CD14-positive monocyte (primary cell): Measurements from ENCODE around the gene TEX51. TPM values are rescaled to one million over a fixed set of nuclear protein-coding genes. Genes with fewer than 3 reads are reported as not detected.

Experiments used
- DNase-seq, 3 donors: peaks; one replicate each; pipeline ENCODE4 v3.0.0-alpha.2; 2011 to 2022
- H2AFZ ChIP-seq: 2 replicates; pipeline ENCODE4 v1.6.0; 2012; ENCODE audit warnings: mild to moderate bottlenecking, low read depth, low read length, inconsistent platforms; ENCODE audit not compliant: insufficient read depth, poor library complexity, severe bottlenecking
- H3K27ac ChIP-seq, 2 donors: 1 replicate in 1 of 2; 2 replicates in 1 of 2; pipeline ENCODE4 v1.5.1; 2012 to 2013; ENCODE audit warnings: low read length in 2 of 2, control low read depth in 1 of 2, inconsistent platforms in 1 of 2, low read depth in 1 of 2, mild to moderate bottlenecking in 1 of 2
- H3K27me3 ChIP-seq, 2 donors: one replicate each; pipeline versions ENCODE4 v1.6.0 to v1.6.1; 2011 to 2013; ENCODE audit warnings: low read length in 2 of 2; ENCODE audit not compliant: control insufficient read depth in 2 of 2, insufficient read depth in 2 of 2
- H3K36me3 ChIP-seq, 2 donors: replicated peaks in 1 of 2; 1 replicate in 1 of 2; 2 replicates in 1 of 2; pipeline versions ENCODE4 v1.5.1 to v1.6.1; 2012 to 2013; ENCODE audit warnings: low read length in 2 of 2, control low read depth in 1 of 2, inconsistent platforms in 1 of 2, mild to moderate bottlenecking in 1 of 2; ENCODE audit not compliant: insufficient read depth in 2 of 2, control insufficient read depth in 1 of 2
- H3K4me1 ChIP-seq, 2 donors: 1 replicate in 1 of 2; 2 replicates in 1 of 2; pipeline versions ENCODE4 v1.5.1 to v1.6.1; 2012 to 2013; ENCODE audit warnings: low read length in 2 of 2, control low read depth in 1 of 2, inconsistent platforms in 1 of 2, mild to moderate bottlenecking in 1 of 2, moderate library complexity in 1 of 2; ENCODE audit not compliant: insufficient read depth in 2 of 2, control insufficient read depth in 1 of 2
- H3K4me2 ChIP-seq: replicated peaks from 2 replicates; pipeline ENCODE3; 2012; ENCODE audit warnings: low read length, moderate library complexity, mild to moderate bottlenecking; ENCODE audit not compliant: poor library complexity, severe bottlenecking; ENCODE audit errors: extremely low read depth
- H3K4me3 ChIP-seq, 3 experiments: fragments of 200-600 bp in 1 of 3; sonication (generic) in 1 of 3; replicated peaks in 1 of 3; 1 replicate in 2 of 3; 2 replicates in 1 of 3; pipeline ENCODE4 v1.5.1; 2011 to 2013; ENCODE audit warnings: low read length in 3 of 3, mild to moderate bottlenecking in 3 of 3, control low read depth in 2 of 3, low read depth in 2 of 3, inconsistent platforms in 1 of 3, moderate library complexity in 1 of 3
- H3K79me2 ChIP-seq: 2 replicates; pipeline ENCODE4 v1.6.0; 2012; ENCODE audit warnings: mild to moderate bottlenecking, control low read depth, inconsistent platforms, low read length, moderate library complexity; ENCODE audit not compliant: insufficient read depth
- H3K9ac ChIP-seq: 2 replicates; pipeline ENCODE4 v1.6.0; 2017; ENCODE audit warnings: low read length, mild to moderate bottlenecking; ENCODE audit not compliant: insufficient read depth, poor library complexity, severe bottlenecking
- H3K9me3 ChIP-seq, 2 donors: replicated peaks in 1 of 2; 1 replicate in 1 of 2; 2 replicates in 1 of 2; pipeline versions ENCODE4 v1.5.1 to v1.6.1; 2012 to 2013; ENCODE audit warnings: low read length in 2 of 2, control low read depth in 1 of 2; ENCODE audit not compliant: control insufficient read depth in 1 of 2, insufficient read depth in 1 of 2
- H4K20me1 ChIP-seq: 2 replicates; pipeline ENCODE4 v1.6.0; 2012; ENCODE audit warnings: mild to moderate bottlenecking, low read length, control low read depth, moderate library complexity; ENCODE audit not compliant: insufficient read depth
- H3K27ac Mint-ChIP-seq, 7 donors: one replicate each; pipeline ENCODE4 v1.8.0; 2020; ENCODE audit warnings: mild to moderate bottlenecking in 7 of 7, mixed read lengths in 7 of 7, moderate library complexity in 6 of 7, inconsistent platforms in 2 of 7
- H3K27me3 Mint-ChIP-seq, 3 donors: one replicate each; pipeline ENCODE4 v1.8.0; 2021 to 2022; ENCODE audit warnings: low read depth in 3 of 3, mild to moderate bottlenecking in 3 of 3, mixed read lengths in 3 of 3, moderate library complexity in 3 of 3, inconsistent platforms in 1 of 3
- H3K36me3 Mint-ChIP-seq, 2 donors: one replicate each; pipeline ENCODE4 v1.8.0; 2020; ENCODE audit warnings: mixed read lengths in 2 of 2, inconsistent platforms in 1 of 2, mild to moderate bottlenecking in 1 of 2
- H3K4me1 Mint-ChIP-seq: one replicate; pipeline ENCODE4 v1.8.0; 2020; ENCODE audit warnings: mild to moderate bottlenecking, mixed read lengths
- H3K4me3 Mint-ChIP-seq, 2 donors: one replicate each; pipeline ENCODE4 v1.8.0; 2020; ENCODE audit warnings: mild to moderate bottlenecking in 2 of 2, mixed read lengths in 2 of 2, moderate library complexity in 1 of 2
- H3K9me3 Mint-ChIP-seq, 7 donors: one replicate each; pipeline ENCODE4 v1.8.0; 2020 to 2022; ENCODE audit warnings: mixed read lengths in 7 of 7, mild to moderate bottlenecking in 6 of 7, moderate library complexity in 6 of 7, inconsistent platforms in 2 of 7
- WGBS: methylation state at CpG from one replicate; pipeline ENCODE4 v1.1.5; 2013; ENCODE audit warnings: missing lambda C conversion rate; ENCODE audit not compliant: insufficient coverage; 5-methylcytosine and 5-hydroxymethylcytosine counted together
- intact Hi-C, 2 donors: fragments of 100-400 bp; cut with micrococcal nuclease; formaldehyde crosslinking; loops; one replicate each; pipeline versions ENCODE4 v1.15.0 to v1.15.1; 2023
- polyA plus RNA-seq, 3 donors: library from polyadenylated mRNA; depleted of rRNA in 1 of 3; unstranded in 2 of 3; stranded (reverse) in 1 of 3; fragments of 300-500 nt in 2 of 3; fragments of >200 nt in 1 of 3; fragmentation: Illumina TruSeq in 2 of 3; gene quantifications; 1 replicate in 2 of 3; 2 replicates in 1 of 3; pipeline ENCODE4 v1.2.3, GENCODE V29; 2012 to 2021
- TF ChIP-seq, protein P1 (sequence below): fragments of 200-600 bp; IDR thresholded peaks from one replicate; pipeline ENCODE4 v1.8.0; 2022; ENCODE audit warnings: antibody characterized with exemption, mild to moderate bottlenecking

The TEX51 gene
- polyA plus RNA-seq, 3 donors = not detected

DNA sequence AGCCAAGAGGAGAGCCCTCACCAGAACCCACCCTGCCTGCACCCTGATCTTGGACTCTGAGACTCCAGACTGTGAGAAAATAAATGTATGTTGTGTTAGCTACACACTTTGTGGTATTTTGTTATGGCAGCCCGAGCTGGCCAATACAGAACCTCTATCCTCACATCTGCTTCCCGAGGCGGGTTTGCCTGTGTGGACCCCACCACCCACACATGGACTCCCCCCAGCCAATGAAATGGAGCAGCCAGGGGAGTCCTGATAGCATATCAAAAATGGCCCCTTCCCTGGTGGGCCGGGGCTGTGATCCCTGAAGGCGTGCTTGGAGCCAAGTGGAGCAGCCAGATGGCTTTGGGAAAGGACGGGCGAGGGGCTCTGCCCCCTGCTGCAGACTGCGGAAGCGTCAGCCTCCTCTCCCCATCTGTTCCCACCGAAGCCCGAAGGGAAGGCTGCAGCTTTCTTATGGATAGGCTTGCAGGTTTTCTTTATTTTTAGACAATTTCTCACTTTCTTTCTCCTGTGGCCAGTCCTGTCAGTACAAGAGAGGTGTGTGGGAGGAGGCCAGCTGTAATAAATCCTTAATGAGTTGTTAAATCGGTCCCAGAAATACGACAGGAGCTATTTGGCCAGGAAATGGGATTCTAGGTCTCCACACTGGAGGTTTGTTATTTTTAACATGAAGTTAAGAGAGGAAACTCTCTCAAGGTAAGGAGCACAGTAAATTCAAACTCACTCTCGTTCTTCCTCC is 34.4 kb downstream of the TEX51 start:
- DNase-seq = no peak
- Histone ChIP-seq H3K4me3 (no peak overlapping the region), H3K9me3 (peaks cover 0 to 4% of the 10 kb centered on the region in 2 donors), H3K36me3 (no peaks in the 10 kb centered on the region), H4K20me1 (no peaks in the 10 kb centered on the region), H3K4me1 (no peaks in the 10 kb centered on the region), H3K9ac (no peak overlapping the region), H3K4me2 (no peak overlapping the region), H2AFZ (no peak overlapping the region), H3K27ac (no peak overlapping the region), H3K79me2 (no peaks in the 10 kb centered on the region), H3K27me3 (no peaks in the 10 kb centered on the region)
- H3K4me3 Mint-ChIP-seq = no peak overlapping the region
- intact Hi-C loops = no loop called here
- H3K27me3 Mint-ChIP-seq = peaks cover 0 to 10% (median 4%) of the 10 kb centered on the region in 3 donors
- 65% methylated on average over 5 of the region's 14 CpGs for WGBS
- peaks cover 0 to 18% (median 5%) of the 10 kb centered on the region in 7 donors for H3K9me3 Mint-ChIP-seq
- H3K27ac Mint-ChIP-seq = no peak overlapping the region
- H3K36me3 Mint-ChIP-seq = no peaks in the 10 kb centered on the region
- TF ChIP-seq, protein P1, sequence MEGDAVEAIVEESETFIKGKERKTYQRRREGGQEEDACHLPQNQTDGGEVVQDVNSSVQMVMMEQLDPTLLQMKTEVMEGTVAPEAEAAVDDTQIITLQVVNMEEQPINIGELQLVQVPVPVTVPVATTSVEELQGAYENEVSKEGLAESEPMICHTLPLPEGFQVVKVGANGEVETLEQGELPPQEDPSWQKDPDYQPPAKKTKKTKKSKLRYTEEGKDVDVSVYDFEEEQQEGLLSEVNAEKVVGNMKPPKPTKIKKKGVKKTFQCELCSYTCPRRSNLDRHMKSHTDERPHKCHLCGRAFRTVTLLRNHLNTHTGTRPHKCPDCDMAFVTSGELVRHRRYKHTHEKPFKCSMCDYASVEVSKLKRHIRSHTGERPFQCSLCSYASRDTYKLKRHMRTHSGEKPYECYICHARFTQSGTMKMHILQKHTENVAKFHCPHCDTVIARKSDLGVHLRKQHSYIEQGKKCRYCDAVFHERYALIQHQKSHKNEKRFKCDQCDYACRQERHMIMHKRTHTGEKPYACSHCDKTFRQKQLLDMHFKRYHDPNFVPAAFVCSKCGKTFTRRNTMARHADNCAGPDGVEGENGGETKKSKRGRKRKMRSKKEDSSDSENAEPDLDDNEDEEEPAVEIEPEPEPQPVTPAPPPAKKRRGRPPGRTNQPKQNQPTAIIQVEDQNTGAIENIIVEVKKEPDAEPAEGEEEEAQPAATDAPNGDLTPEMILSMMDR = no peak
- no peaks in the 10 kb centered on the region for H3K4me1 Mint-ChIP-seq

DNA sequence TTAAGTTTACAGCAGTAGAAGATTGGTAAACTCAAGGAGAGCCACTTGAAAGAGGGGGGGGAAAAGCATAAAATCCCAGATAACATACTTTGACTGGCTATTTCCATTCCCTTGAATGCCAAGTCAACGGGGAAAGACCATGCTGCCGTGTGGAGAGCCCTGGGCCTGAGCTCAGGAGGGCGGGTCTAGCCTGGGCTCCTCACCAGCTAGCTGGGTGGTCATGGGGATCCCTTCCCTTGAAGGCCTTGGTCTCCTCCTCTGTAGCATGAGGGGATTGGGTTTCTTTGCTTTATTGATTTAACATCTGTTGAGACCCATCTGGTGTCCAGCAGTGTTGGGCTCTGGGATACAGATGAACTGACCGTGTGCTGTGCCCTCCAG is 35.0 kb downstream of the TEX51 start:
- no peaks in the 10 kb centered on the region for H4K20me1 ChIP-seq
- intact Hi-C loops = no loop called here
- Mint-ChIP-seq H3K36me3 (no peaks in the 10 kb centered on the region), H3K4me3 (no peak overlapping the region), H3K27ac (no peak overlapping the region), H3K9me3 (peaks cover 0 to 18% (median 5%) of the 10 kb centered on the region in 7 donors), H3K4me1 (no peaks in the 10 kb centered on the region), H3K27me3 (peaks cover 0 to 10% (median 3%) of the 10 kb centered on the region in 3 donors)
- TF ChIP-seq, protein P1 = no peak
- H3K4me2 ChIP-seq = no peak overlapping the region
- no peaks in the 10 kb centered on the region for H3K79me2 ChIP-seq
- H3K27ac ChIP-seq = no peak overlapping the region
- H3K36me3 ChIP-seq = no peaks in the 10 kb centered on the region
- DNase-seq = no peak
- H3K9ac ChIP-seq = no peak overlapping the region
- peaks cover 0 to 3% of the 10 kb centered on the region in 2 donors for H3K27me3 ChIP-seq
- no peaks in the 10 kb centered on the region for H3K4me1 ChIP-seq
- 86% methylated on average over 1 of the region's 4 CpGs for WGBS
- H3K4me3 ChIP-seq = no peak overlapping the region
- no peak overlapping the region for H2AFZ ChIP-seq
- H3K9me3 ChIP-seq = peaks cover 0 to 4% of the 10 kb centered on the region in 2 donors
